GM19452 (cell line): Measurements from ENCODE around the gene RNF207.

Experiments used
- ATAC-seq: cut with Tn5 transposase; IDR thresholded peaks from one replicate; pipeline ENCODE4 v1.9.1; 2021; ENCODE audit not compliant: unreplicated experiment

RNF207 gene

GRCh38 chr1:6174621-6175410, 31.1 kb upstream of the RNF207 start:
- ATAC-seq, result no peak

GRCh38 chr1:6175411-6175828, 30.5 kb upstream of the RNF207 start:
- ATAC-seq, result no peak

GRCh38 chr1:6176779-6177178, 29.1 kb upstream of the RNF207 start:
- no peak for ATAC-seq

GRCh38 chr1:6177681-6178380, 28.1 kb upstream of the RNF207 start:
- no peak for ATAC-seq

- ATAC-seq, result no peak
These were observed 27.0 kb upstream of the RNF207 start for GRCh38 chr1:6178751-6179563.

GRCh38 chr1:6179564-6180175, 26.2 kb upstream of the RNF207 start:
- no peak for ATAC-seq

- ATAC-seq, result no peak
These were observed 25.6 kb upstream of the RNF207 start, which contains the start of gene CHD5 for GRCh38 chr1:6180268-6180706. Gene CHD5 (minus strand): TSS chr1:6180321. CDS start chr1:6180023, 298 bp downstream.

GRCh38 chr1:6180707-6181311, 25.1 kb upstream of the RNF207 start:
- no peak for ATAC-seq

GRCh38 chr1:6181347-6181770, 24.6 kb upstream of the RNF207 start:
- ATAC-seq, result no peak

GRCh38 chr1:6183520-6183989, 22.4 kb upstream of the RNF207 start:
- ATAC-seq, result no peak

- no peak for ATAC-seq
These were observed 21.7 kb upstream of the RNF207 start for GRCh38 chr1:6184083-6184783.

- ATAC-seq, result no peak
These were observed 20.8 kb upstream of the RNF207 start for GRCh38 chr1:6185151-6185550.

- no peak for ATAC-seq
These were observed 20.1 kb upstream of the RNF207 start for GRCh38 chr1:6185635-6186382.

- no peak for ATAC-seq
These were observed 17.5 kb upstream of the RNF207 start for GRCh38 chr1:6188466-6188865.

- ATAC-seq, result no peak
These were observed 14.0 kb upstream of the RNF207 start for GRCh38 chr1:6191968-6192367.

- no peak for ATAC-seq
These were observed 8.0 kb upstream of the RNF207 start for GRCh38 chr1:6197746-6198427.

- ATAC-seq, result peak; percentile 22
These were observed 7.1 kb upstream of the RNF207 start for GRCh38 chr1:6198646-6199297.
